Measurements from ENCODE around the gene MGAT4B. TPM values are rescaled to one million over a fixed set of nuclear protein-coding genes. Genes with fewer than 3 reads are reported as not detected.
"Not testable (repeated sequence)": the region's sequence is repeated elsewhere in the genome, so short reads cannot be mapped to it uniquely, and the experiment has no call there.

Gene MGAT4B
- total and polyA plus RNA-seq, 5 donors = 56.7 to 82.2 (median 79.6) TPM

DNA sequence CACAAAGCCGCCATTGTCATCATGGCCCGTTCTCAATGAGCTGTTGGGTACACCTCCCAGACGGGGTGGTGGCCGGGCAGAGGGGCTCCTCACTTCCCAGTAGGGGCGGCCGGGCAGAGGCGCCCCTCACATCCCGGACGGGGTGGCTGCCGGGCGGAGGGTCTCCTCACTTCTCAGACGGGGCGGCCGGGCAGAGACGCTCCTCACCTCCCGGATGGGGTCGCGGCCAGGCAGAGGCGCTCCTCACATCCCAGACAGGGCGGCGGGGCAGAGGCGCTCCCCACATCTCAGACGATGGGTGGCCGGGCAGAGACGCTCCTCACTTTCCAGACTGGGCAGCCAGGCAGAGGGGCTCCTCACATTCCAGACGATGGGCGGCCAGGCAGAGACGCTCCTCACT is 28.2 kb upstream of the MGAT4B start:
- H3K4me3 ChIP-seq (ENCODE audit: low read length); H3K9me3 ChIP-seq (ENCODE audit: control insufficient read depth, low read length); ATAC-seq; H3K27ac ChIP-seq (ENCODE audit: low read length); intact Hi-C loops (cut with DNase I); H3K27me3 ChIP-seq (ENCODE audit: control insufficient read depth, insufficient read depth); H3K4me1 ChIP-seq (ENCODE audit: control insufficient read depth, insufficient read depth, low read length): not testable (repeated sequence)
- peak in 1 of 3 donors; percentile 37 for DNase-seq
- WGBS = 94% methylated on average over 22 of the region's 28 CpGs

DNA sequence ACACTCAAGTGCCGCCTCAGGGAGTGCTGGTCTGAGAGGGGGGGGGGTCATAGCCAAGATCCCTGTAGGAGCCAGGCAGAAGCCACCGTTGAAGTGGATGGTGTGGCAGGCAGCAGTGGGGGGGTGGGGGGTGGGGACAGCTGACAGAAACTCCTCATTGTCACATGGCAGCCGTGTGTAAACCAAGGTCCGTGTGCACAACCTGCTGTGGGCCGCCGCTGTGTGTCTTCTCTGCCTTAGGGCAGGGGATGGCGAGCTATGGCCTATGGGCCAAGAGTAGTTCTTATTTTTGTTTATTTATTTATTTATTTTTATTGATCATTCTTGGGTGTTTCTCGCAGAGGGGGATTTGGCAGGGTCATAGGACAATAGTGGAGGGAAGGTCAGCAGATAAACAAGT is 27.5 kb upstream of the MGAT4B start:
- WGBS = 87% methylated on average over 8 of the region's 8 CpGs

DNA sequence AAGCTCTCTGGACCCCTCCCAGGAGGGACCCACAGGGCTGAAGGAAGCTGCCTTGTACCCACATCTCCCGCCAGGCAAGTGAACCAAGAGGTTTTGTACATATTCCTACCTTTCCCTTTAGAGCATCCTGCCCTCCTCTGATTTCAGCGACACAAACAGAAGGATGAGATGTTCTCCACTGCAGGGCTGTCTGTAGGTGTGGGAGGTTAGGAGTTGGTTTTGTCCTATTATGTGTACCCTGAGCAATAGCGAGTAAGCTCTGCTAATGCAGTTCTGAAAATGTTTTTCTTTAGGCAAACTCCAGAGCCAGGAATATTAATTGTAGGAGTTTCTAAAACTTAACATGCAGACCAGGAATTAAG is 27.0 kb upstream of the MGAT4B start:
- ATAC-seq (no peak), DNase-seq (peak in 1 of 3 donors; percentile 7)
- Histone ChIP-seq H3K27me3 (ENCODE audit: control insufficient read depth, insufficient read depth) (no peaks in the 10 kb centered on the region), H3K27ac (ENCODE audit: low read length) (no peak overlapping the region), H3K4me3 (ENCODE audit: low read length) (no peak overlapping the region), H3K4me1 (ENCODE audit: control insufficient read depth, insufficient read depth, low read length) (peaks cover 2% of the 10 kb centered on the region), H3K9me3 (ENCODE audit: control insufficient read depth, low read length) (no peaks in the 10 kb centered on the region)
- intact Hi-C loops (cut with DNase I) = no loop called here
- WGBS = 98% methylated on average over 3 of the region's 3 CpGs

More for the DNA sequence above, 27.5 kb upstream of the MGAT4B start:
- DNase-seq (peak in 1 of 3 donors; percentile 22), ATAC-seq (no peak)
- peaks cover 2% of the 10 kb centered on the region for H3K4me1 ChIP-seq (ENCODE audit: control insufficient read depth, insufficient read depth, low read length)
- H3K4me3 ChIP-seq (ENCODE audit: low read length) = no peak overlapping the region
- no peaks in the 10 kb centered on the region for H3K9me3 ChIP-seq (ENCODE audit: control insufficient read depth, low read length)
- intact Hi-C loops (cut with DNase I) = no loop called here
- no peak overlapping the region for H3K27ac ChIP-seq (ENCODE audit: low read length)
- no peaks in the 10 kb centered on the region for H3K27me3 ChIP-seq (ENCODE audit: control insufficient read depth, insufficient read depth)

DNA sequence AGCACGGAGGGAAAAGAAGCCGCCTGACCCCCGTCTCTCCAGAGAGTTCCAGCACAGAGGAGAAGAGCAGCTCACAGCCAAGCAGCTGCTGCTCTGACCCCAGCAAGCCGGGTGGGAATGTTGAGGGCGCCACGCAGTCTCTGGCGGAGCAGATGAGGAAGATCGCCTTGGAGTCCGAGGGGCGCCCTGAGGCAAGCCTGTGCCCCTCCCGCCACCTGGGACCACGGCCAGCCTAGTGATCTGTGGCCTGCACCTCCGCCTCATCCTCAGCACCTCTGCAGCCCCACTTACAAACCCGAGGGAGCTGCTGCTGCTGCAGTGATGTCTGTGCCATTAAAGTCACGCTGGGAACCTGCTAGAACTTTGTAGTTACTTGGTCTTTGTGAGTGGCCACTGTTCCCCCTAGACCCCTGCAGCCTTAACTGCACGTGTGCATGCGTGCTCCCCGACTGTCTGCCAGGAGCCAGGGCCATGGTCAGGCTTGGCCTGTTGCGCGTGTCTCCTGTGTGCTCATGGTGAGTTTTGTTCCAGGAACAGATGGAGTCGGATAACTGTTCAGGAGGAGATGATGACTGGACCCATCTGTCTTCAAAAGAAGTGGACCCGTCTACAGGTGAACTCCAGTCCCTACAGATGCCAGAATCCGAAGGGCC is 26.5 kb upstream of the MGAT4B start:
- no peak overlapping the region for H3K4me3 ChIP-seq (ENCODE audit: low read length)
- WGBS = 88% methylated on average over 23 of the region's 23 CpGs
- H3K27me3 ChIP-seq (ENCODE audit: control insufficient read depth, insufficient read depth) = no peaks in the 10 kb centered on the region
- H3K9me3 ChIP-seq (ENCODE audit: control insufficient read depth, low read length) = no peaks in the 10 kb centered on the region
- H3K4me1 ChIP-seq (ENCODE audit: control insufficient read depth, insufficient read depth, low read length) = peaks cover 2% of the 10 kb centered on the region
- intact Hi-C loops (cut with DNase I) = no loop called here
- H3K27ac ChIP-seq (ENCODE audit: low read length) = no peak overlapping the region
- ATAC-seq (no peak), DNase-seq (peak in 1 of 3 donors; percentile 42)

DNA sequence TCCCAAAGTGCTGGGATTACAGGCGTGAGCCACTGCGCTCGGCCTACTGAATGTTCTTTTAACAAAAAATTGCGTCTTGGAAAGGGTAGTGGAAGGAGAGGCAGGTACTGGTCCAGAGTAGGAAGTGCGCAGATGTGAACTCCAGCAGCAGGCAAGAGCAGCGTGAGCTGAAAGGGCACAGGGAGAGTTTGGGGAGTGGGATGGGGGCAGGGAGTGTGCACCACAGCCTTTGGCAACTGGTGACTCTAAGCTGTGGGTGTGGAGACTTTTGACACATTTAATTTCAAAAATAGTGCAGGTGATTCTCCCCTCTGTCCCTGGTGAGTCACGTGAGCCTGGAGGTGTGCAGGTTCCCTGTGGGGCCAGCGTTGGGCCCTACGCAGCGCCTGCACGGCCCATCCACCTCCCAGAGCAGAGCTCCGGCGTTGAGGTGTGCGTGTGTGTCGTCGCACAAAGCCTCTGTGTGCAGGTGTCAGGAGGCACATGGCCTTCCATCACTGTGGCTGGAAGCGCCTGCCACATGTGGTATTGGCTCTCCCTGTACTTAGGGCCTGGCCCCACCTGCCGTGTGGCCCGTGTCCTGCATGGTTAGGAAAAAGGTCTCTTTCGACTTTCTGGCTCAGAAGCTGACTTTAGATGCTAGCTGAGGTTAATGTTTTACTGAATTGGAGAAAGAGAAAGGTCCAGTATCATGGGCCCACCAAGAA is 25.5 kb upstream of the MGAT4B start:
- DNase-seq (peak in 1 of 3 donors; percentile 20), ATAC-seq (peak; percentile 4 to 5)
- Histone ChIP-seq H3K4me3 (ENCODE audit: low read length) (no peak overlapping the region), H3K27me3 (ENCODE audit: control insufficient read depth, insufficient read depth) (no peaks in the 10 kb centered on the region), H3K9me3 (ENCODE audit: control insufficient read depth, low read length) (no peaks in the 10 kb centered on the region), H3K27ac (ENCODE audit: low read length) (no peak overlapping the region), H3K4me1 (ENCODE audit: control insufficient read depth, insufficient read depth, low read length) (peaks cover 2% of the 10 kb centered on the region)
- intact Hi-C loops (cut with DNase I) = no loop called here
- 94% methylated on average over 20 of the region's 20 CpGs for WGBS

DNA sequence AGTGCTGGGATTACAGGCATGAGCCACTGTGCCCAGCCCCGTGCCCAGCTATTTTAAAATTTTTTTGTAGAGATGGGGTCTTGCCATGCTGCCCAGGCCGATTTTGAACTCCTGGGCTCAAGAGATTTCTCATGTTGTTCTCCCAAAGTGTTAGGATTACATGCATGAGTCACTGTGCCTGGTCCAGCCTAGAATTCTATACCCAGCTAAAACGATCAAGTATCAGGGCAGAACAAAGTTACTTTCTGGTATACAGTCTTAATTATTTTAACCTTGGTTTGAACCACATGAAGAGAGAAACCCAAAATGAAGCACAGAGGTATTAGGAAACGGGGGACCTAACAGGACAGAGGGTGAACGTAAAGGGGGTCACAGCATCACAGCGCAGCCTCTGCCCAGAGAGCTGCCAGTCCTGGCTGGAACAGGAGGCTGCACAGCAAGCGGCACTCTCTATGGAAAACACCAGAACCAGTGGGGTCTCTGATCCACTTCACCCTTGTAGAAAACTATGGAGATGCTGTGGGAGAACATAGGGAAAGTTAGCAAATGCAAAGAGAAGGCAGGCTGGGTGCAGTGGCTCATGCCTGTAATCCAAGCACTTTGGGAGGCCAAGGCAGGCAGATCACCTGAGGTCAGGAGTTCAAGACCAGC is 24.3 kb upstream of the MGAT4B start:
- Histone ChIP-seq H3K4me1 (ENCODE audit: control insufficient read depth, insufficient read depth, low read length) (peaks cover 2% of the 10 kb centered on the region), H3K9me3 (ENCODE audit: control insufficient read depth, low read length) (no peaks in the 10 kb centered on the region), H3K4me3 (ENCODE audit: low read length) (no peak overlapping the region), H3K27ac (ENCODE audit: low read length) (no peak overlapping the region), H3K27me3 (ENCODE audit: control insufficient read depth, insufficient read depth) (no peaks in the 10 kb centered on the region)
- DNase-seq = peak in 1 of 3 donors; percentile 18
- WGBS = 96% methylated on average over 7 of the region's 7 CpGs
- intact Hi-C loops (cut with DNase I) = no loop called here
- no peak for ATAC-seq

DNA sequence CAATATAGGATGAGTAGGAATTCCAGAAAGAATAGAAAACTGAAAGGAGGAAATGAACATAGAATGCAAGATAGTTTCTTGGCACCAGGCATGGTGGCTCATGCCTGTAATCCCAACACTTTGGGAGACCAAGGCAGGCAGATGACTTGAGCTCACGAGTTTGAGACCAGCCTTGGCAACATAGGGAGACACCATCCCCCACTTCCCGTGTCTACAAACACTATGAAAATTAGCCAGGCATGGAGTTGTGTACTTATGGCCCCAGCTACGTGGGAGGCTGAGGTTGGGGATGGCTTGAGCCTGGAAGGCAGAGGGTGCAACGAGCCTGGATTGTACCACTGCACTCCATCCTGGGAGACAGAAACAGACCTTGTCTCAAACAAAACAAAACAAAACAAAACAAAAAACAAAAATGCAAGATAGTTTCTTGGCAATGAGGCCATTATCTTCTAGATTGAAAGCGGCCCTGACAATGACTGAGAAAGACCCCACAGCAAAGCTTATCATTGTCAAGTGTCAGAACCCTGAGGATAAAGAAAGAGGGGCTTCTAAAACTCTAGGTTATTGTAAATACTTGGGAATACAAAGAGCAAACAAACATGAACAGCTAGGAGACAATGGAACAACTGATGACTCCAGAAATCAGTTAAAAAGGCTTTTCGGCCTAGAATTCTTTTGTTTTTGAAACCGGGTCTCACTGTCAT is 23.2 kb upstream of the MGAT4B start:
- no peak for ATAC-seq
- DNase-seq = peak in 1 of 3 donors; percentile 6
- intact Hi-C loops (cut with DNase I) = no loop called here
- H3K4me3 ChIP-seq (ENCODE audit: low read length) = no peak overlapping the region
- H3K9me3 ChIP-seq (ENCODE audit: control insufficient read depth, low read length) = no peaks in the 10 kb centered on the region
- H3K27ac ChIP-seq (ENCODE audit: low read length) = no peak overlapping the region
- H3K27me3 ChIP-seq (ENCODE audit: control insufficient read depth, insufficient read depth) = no peaks in the 10 kb centered on the region
- WGBS = 85% methylated on average over 7 of the region's 7 CpGs
- peaks cover 2% of the 10 kb centered on the region for H3K4me1 ChIP-seq (ENCODE audit: control insufficient read depth, insufficient read depth, low read length)

DNA sequence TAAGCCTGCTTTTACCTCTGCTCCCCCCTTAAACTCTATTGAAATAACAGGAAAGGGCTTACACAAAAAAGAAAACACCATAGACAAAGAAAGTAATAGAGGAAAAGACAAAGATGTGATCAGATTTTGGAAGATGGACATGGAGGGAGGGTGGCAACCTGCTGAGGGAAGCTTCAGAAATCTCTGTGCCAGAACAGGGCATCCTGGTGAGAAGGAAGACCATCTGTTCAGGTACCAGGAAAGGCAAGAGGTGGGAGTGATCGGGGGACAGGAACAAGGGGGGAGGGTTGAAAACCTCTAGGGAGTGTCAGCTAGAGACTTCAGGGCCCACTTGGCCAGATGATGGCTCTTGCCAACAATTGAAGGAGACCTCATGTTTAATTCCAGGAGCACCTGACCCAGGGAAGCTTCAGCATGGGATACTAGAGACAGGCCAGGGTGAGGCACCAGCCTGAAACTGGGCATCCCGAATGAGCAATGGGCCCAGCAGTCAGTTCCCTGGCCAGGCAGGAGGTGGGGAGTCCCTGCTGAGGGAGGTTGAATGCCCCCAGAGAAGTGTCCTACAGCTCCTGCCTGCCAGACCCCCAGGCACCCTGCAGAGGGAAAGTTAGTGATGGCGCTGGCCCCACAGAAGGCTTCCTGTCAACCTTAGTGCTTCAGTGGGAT is 22.2 kb upstream of the MGAT4B start:
- Histone ChIP-seq H3K27me3 (ENCODE audit: control insufficient read depth, insufficient read depth) (no peaks in the 10 kb centered on the region), H3K4me1 (ENCODE audit: control insufficient read depth, insufficient read depth, low read length) (peaks cover 2% of the 10 kb centered on the region), H3K27ac (ENCODE audit: low read length) (no peak overlapping the region), H3K4me3 (ENCODE audit: low read length) (no peak overlapping the region), H3K9me3 (ENCODE audit: control insufficient read depth, low read length) (no peaks in the 10 kb centered on the region)
- 87% methylated on average over 3 of the region's 3 CpGs for WGBS
- intact Hi-C loops (cut with DNase I) = no loop called here
- ATAC-seq = no peak
- peak in 1 of 3 donors; percentile 34 for DNase-seq

DNA sequence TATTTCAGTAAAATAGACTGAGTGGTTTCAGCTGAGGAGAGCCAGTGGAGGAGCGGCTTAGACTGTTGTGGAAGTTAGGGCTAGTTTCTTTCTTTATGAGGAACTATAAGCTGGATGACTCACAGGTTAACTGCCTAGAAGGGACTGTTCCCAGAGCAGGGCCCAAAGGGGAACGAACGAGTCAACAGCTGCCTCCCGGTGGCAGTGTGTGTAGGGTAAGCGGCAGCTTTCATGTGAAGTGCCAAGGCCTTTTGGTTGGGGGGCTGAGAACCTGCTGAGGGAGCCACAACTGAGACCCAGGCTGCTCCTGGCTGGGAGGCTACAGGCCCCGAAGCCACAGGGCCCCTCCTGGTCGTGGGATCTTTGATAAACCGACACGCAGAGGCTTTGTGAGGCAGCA is 21.0 kb upstream of the MGAT4B start:
- H3K9me3 ChIP-seq (ENCODE audit: control insufficient read depth, low read length) = no peaks in the 10 kb centered on the region
- no peak overlapping the region for H3K27ac ChIP-seq (ENCODE audit: low read length)
- H3K4me3 ChIP-seq (ENCODE audit: low read length) = no peak overlapping the region
- H3K27me3 ChIP-seq (ENCODE audit: control insufficient read depth, insufficient read depth) = no peaks in the 10 kb centered on the region
- DNase-seq = peak in 1 of 3 donors; percentile 55
- peaks cover 6% of the 10 kb centered on the region for H3K4me1 ChIP-seq (ENCODE audit: control insufficient read depth, insufficient read depth, low read length)
- peak in 1 of 2 donors; percentile 27 for ATAC-seq
- intact Hi-C loops (cut with DNase I) = no loop called here
- WGBS = 64% methylated on average over 9 of the region's 9 CpGs

DNA sequence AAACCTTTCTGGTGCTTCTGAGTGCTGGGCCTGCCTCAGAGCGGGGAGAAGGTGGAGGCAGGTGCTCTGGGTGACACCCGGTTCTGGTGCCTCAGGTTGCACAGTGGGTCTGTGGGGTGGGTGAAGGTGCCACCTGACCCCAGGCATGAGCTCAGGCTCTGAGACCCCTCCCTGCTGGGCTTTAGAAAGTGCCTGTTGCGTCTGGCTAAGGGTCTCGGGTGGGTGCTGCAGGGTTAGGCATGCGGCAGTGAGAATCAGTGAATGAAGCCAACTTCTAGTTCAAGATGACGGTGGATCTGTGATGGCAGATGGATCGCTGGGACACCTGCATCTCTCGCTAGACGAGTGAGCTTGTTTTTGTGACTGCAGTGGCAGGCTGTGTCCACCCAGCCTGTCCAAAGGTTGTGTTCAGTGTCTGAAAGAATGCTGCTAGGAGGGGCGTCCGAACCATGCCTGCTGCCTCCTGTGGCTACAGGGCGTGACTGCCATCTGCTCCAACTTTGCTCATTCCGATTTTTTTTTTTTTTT is 19.1 kb upstream of the MGAT4B start:
- ATAC-seq (no peak), DNase-seq (peak in 2 of 3 donors; percentile 21 to 33)
- H3K9me3 ChIP-seq (ENCODE audit: control insufficient read depth, low read length) = no peaks in the 10 kb centered on the region
- H3K4me1 ChIP-seq (ENCODE audit: control insufficient read depth, insufficient read depth, low read length) = peaks cover 10% of the 10 kb centered on the region
- WGBS = 71% methylated on average over 13 of the region's 13 CpGs
- intact Hi-C loops (cut with DNase I) = no loop called here
- no peak overlapping the region for H3K27ac ChIP-seq (ENCODE audit: low read length)
- no peak overlapping the region for H3K4me3 ChIP-seq (ENCODE audit: low read length)
- H3K27me3 ChIP-seq (ENCODE audit: control insufficient read depth, insufficient read depth) = no peaks in the 10 kb centered on the region
